Fibroblast of skin of abdomen (primary cell): ENCODE data around the gene KCND3.

Experiments
- DNase-seq: peaks from one replicate; pipeline ENCODE4 v3.0.0-alpha.2; 2013

KCND3 gene

DNA sequence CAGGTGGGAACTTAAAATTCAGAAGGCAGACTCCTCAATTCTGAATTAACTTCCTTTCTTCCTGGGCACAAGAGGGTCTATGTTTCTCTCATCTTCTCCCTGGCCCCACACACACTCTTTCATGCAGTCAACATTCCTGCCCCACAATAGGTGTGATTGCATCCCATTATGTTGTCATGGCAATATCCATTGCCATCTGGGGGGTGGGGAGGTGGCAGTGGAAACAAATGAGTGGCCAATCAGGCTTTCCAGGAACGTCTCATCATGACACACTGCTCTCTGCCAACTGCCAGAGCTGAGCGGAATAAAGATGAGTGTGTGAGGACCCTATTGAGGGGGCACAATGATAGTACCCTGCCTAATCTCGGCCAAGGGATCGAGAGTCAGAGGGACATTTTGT is 80.4 kb downstream of the KCND3 start:
- no peak for DNase-seq

DNA sequence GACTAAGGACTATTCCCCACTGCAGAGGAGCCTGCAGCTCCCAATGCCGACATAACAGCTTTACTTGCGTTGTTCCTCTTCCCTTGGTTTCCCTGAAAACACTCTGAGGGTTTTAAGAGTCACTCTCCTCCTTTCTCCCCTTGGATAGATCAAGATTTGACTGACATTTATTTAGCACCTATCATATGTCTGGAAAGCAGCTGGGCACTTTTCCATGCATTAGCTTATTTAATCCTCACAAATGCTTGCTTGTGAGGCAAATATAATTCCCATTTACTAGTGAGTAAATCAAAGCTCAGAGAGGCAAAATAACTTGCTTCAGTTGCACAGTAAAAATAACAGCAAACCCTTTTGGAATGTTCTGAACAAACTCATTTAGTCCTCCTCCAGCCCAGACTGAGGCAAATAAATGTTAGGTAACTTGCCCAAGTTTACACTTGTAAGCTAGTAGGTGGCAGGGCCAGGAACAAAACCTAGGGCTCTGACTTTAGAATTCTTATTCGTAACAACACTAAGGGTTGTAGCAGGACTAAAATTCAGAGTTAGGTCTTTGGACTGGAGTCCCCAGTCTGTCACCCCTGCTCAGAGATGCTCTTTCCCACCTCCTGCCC is 81.4 kb downstream of the KCND3 start:
- DNase-seq, result no peak

DNA sequence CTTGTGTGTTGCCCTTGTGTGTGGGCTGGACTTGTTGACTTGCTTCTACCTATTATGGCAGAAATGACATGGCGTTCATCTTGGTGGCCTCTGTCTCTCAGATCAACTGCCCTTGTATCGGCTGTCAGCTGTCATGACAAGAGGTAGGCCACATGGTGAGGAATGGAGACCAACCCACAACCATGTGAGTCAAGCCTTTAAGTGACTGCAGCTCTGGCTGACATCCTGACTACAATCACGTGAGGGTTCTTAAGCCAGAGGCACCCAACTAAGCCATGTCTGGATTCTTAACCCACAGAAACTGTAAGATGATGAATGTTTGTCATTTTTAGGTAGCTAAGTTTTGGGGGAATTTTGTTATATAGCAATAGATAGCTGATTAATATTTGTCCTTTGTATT is 82.1 kb downstream of the KCND3 start:
- DNase-seq, result no peak

DNA sequence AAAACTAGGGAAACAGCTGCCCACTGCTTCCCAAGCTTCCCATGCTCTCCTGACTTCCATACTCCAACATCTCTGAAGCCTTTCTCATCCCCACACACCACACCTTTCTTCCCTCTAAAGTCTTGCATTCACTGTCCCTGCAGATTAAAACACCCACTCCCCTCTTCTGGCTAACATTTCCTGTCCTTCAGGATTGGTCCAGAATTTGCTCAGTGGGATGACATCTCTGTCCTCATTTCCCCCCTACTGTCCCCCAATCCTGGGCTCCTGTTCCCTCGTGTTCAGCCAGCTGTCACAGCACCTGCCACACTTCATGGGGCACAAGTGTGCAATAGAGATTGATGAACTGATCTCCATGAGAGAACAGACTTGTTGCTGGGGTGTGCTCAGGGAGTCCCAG is 82.7 kb downstream of the KCND3 start:
- no peak for DNase-seq

DNA sequence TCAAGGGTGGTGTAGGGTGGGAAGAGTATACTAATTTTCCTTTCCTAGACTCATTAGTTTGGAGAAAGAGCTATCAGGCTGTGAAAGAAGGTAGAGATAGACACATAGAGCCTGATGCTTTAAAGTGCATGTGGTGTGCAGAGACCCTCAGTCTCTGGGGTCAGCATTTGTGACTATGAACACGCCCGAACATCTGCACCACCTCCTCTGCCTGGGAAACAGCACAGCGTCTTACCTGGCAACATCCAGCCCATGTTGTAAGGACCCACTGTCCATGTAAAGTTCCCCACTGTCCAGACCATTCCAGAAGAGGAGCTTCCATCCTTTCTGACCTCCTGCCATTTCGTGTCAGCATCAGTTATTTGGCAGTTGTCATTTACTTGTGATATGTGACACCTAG is 83.4 kb downstream of the KCND3 start:
- DNase-seq, result no peak

DNA sequence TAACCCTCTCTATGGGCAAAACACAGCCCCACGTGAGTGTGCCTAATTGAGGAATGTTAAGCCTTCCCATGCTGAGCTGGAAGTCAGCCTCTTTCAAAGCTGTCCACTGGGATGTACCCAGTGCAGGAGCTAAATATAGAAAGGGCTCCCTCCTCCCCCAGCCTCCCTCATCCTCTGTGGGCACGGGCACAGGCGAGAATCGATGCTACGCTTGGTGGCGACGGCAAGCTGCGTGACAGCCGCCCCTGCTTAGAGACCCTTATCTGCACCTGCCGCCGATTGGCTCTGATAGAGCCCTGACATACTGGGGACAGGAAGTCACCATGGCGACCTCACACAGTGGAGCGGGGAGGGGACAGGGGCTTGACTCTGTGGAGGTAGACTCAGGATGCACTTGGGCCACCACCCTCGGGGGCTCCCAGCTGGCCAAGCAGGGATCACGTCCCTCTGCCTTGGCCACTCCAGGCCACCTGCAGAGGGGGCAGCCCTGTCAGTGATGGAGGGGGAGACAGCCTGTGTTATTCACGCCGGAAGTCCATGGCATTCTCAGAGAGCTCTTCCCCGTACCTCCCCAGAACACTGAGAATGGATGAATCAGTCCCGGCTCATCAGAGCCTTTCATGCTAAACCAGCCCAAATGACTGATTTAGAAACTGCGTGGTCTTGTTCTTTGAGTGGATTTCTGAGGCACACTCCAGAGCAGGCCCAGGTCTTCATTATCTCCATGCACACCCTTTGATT is 84.8 kb downstream of the KCND3 start:
- no peak for DNase-seq

DNA sequence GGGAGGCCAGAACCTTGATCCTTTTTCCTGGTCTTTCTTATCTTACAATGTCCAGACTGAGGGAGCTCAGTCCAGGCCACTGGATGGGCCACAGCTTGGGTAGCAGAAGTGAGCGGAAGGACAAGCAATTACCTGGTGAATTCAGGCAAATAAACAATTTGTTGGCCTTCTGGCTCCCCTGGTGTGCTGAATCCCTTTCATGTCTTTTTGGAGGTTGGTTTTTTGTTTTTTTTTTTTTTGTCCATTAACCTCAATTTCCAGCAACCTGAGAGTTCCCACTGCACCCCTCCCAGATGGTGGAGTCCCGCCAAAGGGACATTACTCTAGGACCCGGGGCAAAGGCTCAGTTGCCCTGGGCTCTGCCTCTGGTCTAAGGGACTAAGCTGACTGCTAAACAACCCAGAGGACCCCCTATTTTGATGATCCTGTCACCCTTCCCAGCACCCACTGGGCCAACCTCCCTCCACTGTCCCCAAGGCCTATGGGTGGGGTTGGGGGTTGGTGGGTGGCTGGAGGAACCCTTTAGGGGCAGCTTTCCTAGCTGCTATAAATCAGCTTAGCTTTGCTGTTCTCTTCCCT is 85.5 kb downstream of the KCND3 start:
- no peak for DNase-seq

DNA sequence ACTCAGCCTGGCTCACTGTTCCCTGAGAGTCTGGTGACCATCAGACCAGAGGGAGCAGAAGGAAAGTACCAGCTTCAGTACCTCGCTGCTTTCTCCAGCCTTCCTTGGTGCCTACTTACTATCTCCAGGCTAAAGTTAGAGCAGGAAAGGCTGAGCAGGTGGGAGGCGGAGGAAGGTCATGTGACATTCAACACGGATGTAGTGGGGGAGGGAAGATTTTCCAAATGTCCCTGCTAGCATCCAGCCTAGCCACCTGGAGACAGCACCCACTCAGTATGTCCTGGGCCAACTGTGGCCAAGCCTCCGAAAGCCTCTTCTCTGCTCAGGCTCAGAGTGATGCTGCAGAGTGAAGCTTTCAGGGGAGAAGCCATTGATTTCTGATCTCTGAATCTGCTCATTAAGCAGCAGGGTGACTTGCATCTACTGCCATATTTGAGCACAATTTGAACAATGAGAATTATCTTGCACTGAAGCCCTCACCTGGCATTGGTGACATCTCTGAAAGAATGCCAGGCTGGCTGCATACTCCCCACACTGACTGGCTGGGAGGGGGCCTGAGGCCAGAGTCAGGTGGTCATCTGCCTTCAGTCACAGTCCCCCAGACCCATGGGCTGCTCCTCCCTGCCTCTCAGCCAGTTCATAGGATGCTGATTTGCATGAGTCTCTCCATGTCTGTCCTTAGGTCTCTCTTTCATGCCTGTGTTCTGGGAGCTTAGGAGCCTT is 86.2 kb downstream of the KCND3 start:
- DNase-seq, result no peak

DNA sequence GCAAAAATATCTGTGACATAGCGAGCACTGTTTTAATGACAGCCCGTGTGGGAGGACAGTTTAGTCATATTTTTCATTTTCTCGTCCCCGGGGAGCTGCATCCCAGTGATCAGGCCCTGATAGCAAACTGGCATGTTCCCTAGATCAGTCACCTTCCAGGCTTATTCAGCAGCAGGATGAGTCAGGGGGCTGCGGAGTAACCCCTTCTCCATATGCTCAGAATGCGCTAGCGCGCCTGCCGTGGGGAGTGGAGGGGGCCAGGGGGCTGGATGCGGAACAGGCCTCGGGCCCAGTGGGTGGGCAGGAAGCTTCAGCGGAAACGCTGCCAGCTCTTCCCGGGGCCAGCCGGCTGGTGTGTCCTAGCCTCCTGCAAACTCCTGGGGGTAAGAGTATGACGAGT is 94.0 kb downstream of the KCND3 start:
- DNase-seq, result peak; percentile 2

DNA sequence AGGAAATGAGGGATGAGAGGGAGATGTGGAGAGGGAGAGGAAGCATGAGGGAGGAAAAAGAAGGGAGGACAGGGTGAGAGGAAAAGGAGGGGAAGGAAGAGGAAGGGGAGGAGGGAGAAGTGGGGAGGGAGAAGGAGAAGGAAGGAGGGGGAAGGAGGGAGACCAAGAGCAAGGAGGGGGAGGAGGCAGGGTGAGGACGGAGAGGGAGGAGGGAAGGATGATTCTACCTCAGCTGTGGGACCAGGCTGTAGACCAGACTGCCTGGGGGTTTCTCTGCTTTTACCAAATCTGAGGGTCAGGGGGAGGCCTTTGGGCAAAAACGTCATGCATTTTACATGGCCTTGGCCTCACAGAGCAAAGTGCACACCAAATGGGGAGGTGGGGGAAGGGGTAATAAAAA is 94.5 kb downstream of the KCND3 start:
- DNase-seq, result no peak

DNA sequence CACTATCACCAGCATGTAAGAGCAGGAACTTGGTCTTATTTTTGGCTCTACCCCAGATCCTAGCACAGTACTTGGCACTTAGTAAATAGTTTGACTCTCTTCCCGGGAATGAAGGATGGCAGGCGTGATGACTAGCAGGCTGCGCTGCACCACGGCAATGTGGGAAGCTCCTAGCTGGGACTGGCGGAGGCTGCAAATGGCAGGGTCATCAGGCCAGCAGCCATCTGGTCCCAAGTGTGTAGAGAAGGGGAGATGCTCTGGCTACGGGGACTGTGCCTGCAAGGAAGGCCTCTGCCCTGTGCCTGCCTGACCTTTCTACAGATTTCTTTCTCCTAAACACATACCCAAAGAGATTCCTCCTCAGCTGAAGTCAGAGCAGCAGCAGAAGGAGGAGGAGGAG is 95.0 kb downstream of the KCND3 start:
- no peak for DNase-seq

DNA sequence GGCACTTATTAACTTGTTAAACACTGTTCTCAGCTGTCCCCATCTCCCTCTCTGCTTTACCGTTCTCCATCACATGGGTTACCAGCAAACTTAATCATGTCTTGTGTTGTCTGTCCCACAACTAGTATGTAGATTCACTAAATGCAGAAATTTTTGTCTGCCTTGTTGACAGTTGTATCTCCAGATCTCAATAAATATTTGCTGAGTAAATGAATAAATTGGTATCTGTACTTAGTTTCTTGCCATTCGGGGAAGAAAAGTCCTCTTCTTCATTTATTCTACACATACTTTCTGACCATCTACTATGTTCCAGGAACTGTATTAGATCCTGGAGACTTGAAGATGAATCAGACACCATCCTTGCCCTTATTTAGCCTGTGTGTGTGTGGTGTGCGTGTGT is 97.9 kb downstream of the KCND3 start:
- DNase-seq, result no peak

DNA sequence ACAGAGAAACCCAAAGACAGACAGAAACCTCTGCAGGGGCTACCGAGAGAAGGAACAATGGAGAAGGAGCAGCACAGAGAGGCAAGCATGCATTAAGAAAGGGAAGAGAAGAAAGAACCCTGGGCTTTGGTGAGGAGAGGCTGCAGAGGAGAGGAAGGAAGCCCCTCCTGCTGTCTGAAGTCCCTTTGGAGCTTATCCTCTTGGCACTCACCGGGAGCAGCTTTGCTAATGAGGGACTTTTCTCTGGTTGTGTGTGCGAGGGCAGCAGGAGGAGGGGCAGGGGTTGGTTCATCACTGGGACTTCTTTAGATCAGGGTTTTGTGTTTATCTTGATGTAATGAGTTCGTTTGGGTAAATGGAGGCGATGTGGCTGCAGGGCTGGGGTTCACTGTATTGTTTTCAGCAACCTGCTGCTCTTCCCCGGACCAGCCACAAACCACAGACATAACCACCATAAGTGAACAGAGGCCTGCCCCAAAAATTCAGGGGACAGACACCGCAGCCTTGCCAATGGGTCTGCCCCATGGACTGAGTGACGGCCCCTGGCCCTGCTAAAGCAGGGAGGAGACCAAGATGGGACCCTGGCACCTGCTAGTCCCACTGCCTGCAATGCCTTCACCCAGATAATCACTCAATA is 100.6 kb downstream of the KCND3 start:
- no peak for DNase-seq

DNA sequence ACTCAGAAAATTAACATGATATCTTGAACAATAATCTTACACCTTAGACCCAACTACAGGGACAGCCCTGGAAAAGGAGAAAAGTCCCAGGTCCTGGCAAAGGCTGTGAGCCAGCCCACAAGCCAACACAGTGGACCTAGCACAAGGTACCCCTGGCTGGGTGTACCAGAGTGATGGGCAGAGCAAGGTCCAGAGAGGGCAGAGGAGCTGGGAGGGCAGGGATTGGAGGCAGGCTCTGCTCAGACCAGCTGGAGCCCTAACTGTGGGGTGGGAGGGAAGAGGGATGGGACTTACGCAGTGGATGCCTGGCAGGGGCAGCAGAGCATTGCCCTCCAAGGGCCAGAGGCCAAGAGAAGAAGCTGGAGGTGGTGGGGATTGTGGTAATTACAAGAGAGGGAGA is 101.6 kb downstream of the KCND3 start:
- DNase-seq, result no peak

DNA sequence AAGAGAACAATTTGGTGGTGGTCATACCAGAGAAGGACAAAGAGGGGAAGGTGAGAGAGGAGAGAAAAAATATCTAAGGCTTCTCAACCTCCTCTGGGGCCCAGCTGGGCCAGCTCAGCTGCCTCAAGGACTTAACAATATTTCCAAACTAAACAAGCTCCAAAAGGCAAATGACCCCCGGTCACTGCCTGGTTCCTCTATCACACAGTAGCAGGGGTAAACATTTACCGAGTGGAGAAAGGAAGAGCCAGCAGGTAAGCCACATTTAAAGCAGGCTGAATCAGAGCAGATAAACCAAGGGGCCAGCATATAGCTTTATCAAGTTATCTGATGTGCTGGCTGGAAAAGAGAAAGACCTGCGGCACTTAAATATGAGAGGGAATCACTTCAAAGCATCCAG is 102.1 kb downstream of the KCND3 start:
- DNase-seq, result no peak

DNA sequence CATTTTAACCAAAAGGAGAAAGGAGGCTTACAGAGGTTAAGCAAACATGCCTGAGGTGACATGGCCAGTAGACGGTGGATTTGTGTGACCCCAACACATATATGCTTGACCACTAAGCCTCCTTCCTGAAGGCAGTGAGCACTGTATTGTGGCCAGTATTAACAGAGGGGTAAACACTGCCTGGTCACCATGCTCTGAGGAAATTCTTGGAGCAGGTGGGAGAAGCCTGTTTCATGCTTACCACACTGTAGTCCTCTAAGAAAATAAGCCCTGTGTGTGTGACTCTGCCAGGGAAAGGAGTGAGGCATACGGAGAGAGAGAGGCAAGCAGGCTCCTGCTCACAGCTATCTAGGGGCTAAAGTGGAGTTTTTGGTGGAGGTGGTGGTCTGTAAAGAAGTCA is 102.7 kb downstream of the KCND3 start:
- DNase-seq, result no peak

DNA sequence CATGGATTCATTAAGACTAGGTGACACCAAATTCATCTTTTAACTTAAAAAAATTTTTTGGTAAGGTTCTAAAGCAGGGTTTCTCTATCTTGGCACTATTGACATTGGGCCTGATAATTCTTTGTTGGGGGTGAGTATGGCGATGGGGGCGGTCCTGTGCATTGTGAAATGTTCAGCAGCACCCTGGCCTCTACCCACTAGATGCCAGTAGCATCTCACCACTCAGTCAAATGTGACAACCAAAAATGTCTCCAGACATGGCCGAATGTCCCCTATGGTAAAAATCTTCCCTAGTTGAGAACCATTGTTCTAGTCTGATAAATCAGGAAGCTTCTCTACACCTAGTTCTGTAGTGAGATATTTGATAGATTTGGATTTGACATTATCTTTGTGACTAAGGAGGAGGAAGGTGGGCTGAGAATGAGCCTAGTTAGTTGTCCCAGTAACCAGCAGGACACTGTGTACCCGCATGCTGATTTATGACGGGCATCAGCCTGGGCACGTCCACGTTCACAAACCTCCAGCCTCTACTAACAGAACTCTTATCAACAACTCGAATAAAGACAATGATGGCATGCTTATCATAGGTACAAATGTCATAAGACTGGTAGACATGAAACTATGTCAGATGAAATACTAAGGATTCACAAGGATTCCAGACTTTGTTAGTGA is 104.6 kb downstream of the KCND3 start:
- no peak for DNase-seq

DNA sequence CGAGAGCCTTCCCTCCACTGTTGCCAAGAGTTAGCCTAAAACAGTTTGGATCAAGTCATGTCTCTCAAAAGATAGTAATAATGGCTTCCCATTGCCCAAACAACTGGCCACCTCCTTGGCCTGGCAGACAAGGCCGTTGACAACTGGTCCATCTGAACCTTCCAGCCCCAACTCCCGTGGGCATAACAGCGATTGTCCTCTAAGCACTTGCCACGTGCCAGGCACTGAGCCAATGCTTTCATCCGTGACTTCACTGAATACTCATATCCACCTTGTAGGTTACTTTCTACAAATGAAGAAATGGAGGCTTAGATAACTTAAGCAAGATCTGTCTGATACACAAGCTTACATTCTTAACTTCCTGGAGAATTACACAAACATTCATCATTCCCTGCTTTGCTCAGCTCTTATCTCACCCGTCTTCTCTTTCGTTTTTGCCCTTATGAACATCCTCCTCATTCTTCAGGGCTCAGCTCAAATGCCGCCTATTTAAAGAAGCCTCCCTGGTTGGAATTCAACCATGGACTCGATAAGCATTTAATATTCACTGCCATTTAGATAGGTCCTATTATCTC is 106.4 kb downstream of the KCND3 start:
- DNase-seq, result no peak

DNA sequence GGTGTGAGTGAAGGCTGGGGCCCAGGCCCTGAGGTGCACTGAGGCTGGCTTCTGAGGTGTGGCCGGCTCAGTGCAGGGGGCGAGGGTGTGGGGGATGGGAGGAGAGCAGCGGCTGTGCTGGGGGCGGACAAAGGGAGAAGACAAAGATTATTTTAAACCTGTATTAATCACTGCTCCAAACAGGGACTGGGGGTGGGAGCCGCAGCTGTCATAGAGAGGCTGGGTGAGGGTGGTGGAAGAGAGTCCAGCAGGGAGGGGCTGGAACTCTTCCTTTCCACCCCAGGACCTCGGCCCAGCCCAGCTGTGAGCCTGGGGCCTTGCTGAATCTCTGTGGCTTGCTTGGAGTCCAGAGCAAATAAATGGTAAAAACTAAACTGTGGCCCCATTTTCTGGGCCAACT is 106.9 kb downstream of the KCND3 start:
- DNase-seq, result no peak

DNA sequence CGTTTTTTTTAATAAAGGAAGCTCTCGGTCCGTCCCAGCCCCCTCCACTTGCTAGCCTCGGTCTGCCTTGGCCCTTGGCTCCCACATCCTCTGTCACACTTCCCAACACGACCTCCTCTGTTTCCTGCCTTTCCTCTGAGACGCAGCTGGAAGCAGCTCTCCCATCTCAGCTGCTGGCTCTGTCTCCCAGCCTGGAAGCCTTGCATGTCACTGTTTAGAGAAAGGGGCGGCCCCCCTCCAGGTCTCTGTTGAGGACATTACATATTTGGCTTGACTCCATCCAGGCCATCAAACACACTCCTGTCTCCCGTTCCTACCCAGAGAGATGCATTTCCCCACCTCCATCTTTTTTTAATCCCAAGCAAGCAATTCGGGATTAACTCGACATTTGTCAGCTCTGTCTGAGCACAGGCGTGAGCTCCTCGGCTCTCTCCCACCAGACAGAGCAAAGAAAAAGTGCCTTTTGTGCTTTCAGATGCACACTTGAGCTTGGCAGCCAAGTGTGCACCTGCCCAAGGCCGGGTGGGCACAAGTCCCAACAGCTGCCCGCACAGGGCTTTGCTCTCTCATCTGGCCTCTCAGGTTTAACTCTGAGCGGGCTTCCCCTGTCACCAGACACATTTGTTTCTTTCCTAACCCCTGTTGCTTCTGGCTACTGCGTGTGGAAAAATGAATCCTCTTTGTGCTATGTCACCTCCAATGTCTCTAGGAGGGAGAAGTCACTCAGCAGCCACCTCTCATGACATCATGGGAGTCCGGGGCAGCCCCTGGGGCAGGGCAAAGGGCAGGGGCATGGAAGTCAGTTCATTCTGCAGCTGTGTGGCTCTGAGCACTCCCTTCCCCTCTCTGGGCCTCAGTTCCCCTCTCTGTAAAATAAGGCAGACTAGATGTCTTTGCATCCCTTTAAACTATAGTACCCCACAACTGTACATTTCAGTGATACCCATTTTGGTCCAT is 108.3 kb downstream of the KCND3 start:
- no peak for DNase-seq

DNA sequence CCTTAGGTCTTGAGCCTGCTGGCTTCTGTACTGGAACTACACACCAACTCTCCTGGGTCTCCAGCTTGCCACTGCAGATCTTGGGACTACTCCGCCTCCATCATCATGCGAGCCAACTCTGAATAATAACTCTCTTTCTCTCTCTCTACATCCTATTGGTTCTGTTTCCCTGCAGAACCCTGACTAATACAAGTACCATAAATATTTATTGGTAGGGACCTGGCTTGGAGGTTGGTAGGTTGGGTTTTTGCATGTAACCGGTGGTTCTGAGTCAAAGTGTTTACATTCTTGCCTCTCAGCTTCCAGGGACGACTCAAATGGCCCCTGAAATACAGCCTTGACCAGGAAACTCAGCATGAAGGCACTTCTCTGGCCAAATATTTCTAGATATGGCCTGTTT is 110.4 kb downstream of the KCND3 start:
- no peak for DNase-seq
